Activated naive CD8-positive, alpha-beta T cell (primary cell): Measurements from ENCODE around the gene MRPL52.
"Not testable (repeated sequence)": the region's sequence is repeated elsewhere in the genome, so short reads cannot be mapped to it uniquely, and the experiment has no call there.

Source experiments
- H3K27ac Mint-ChIP-seq: one replicate; pipeline ENCODE4 v1.8.0; 2021; ENCODE audit warnings: mixed read lengths
- H3K27me3 Mint-ChIP-seq: one replicate; pipeline ENCODE4 v1.8.0; 2021; ENCODE audit warnings: mixed read lengths
- H3K36me3 Mint-ChIP-seq: one replicate; pipeline ENCODE4 v1.8.0; 2021; ENCODE audit warnings: mixed read lengths
- H3K4me1 Mint-ChIP-seq: one replicate; pipeline ENCODE4 v1.8.0; 2021; ENCODE audit warnings: low read depth, mixed read lengths
- H3K4me3 Mint-ChIP-seq: one replicate; pipeline ENCODE4 v1.8.0; 2021; ENCODE audit warnings: mild to moderate bottlenecking, mixed read lengths
- H3K9me3 Mint-ChIP-seq: one replicate; pipeline ENCODE4 v1.8.0; 2021; ENCODE audit warnings: low read depth, mixed read lengths

The MRPL52 gene

DNA sequence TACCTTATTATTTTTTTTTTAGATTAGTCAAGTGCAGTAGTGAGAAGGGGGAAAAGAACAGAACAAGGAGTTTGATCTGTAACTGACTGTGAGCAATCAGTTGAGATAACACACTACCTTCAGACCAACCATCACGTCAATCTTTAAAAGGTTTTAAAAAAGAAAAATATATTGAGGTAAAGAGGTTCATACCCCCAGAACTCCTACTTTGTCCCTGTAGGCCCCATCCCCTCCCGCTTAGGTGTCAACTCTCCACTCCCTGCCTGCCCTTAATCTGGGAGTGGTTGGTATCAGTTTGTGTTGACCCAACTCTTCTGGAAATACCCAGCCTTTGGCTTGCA is 22.9 kb downstream of the MRPL52 start:
- H3K27ac Mint-ChIP-seq = peak overlapping the region; percentile 61
- peaks cover 3% of the 10 kb centered on the region for H3K36me3 Mint-ChIP-seq
- H3K4me3 Mint-ChIP-seq = no peak overlapping the region

DNA sequence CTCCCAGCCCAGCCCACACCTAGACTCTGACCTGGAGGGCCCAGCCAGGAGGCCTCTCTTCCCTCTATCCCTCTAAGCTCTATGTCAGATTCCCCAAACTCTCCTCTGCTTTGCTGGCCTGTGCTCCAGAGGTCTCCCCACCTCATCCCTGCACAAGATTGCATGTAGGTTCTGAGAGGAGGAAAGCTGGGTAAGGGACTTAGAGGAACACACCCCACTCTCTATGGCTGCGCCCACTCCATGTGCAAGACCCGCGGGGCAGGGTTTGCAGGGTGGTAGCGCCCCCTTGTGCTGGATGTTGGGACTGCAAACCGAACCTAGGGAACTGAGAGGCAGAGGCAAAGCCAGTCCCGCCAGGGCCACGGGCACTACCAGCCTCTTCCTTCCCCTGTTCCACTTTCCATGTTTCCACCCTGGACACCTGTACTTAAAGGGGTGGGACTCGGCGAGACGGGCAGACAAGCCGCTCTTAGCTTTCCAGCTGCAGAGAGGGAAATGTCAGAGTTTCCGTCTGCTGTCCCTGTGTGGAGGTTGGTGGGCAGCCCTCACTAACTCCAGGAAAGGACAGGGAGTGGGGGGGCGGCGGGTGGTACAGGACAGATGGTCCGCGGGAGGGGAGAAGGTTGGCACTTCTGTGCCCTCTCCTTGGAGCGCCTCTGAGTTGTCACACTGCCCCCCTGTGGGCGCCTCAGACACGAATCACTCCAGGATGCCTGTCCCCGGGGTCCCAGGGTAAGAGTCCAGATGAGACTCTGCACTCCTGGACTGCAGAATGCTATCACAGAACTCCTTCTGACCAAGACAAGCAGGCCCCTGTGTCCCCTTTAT is 23.5 kb downstream of the MRPL52 start:
- Mint-ChIP-seq H3K27ac (peak overlapping the region; percentile 61), H3K9me3 (no peaks in the 10 kb centered on the region), H3K27me3 (peaks cover 4% of the 10 kb centered on the region), H3K36me3 (peaks cover 3% of the 10 kb centered on the region), H3K4me1 (peaks cover 17% of the 10 kb centered on the region), H3K4me3 (peak overlapping the region; percentile 82)

More for the DNA sequence above, 22.9 kb downstream of the MRPL52 start:
- H3K4me1 Mint-ChIP-seq = peaks cover 14% of the 10 kb centered on the region
- no peaks in the 10 kb centered on the region for H3K9me3 Mint-ChIP-seq
- H3K27me3 Mint-ChIP-seq = peaks cover 6% of the 10 kb centered on the region

DNA sequence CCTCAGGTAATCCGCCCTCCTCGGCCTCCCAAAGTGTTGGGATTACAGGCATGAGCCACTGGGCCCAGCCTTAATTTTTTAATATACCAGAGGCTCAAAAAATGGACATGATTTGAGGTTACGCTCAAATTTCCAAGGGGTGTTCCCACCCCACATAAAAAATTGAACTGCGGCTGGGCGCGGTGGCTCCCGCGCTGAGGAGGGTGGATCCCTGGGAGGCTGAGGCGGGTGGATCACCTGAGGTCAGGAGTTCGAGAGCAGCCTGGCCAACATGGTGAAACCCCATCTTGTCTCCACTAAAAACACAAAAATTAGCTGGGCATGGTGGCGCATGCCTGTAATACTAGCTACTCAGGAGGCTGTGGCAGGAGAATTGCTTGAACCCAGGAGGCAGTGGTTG is 24.6 kb downstream of the MRPL52 start:
- H3K27ac Mint-ChIP-seq, H3K9me3 Mint-ChIP-seq, H3K27me3 Mint-ChIP-seq, H3K36me3 Mint-ChIP-seq, H3K4me3 Mint-ChIP-seq: not testable (repeated sequence)
- H3K4me1 Mint-ChIP-seq = peaks cover 25% of the 10 kb centered on the region

DNA sequence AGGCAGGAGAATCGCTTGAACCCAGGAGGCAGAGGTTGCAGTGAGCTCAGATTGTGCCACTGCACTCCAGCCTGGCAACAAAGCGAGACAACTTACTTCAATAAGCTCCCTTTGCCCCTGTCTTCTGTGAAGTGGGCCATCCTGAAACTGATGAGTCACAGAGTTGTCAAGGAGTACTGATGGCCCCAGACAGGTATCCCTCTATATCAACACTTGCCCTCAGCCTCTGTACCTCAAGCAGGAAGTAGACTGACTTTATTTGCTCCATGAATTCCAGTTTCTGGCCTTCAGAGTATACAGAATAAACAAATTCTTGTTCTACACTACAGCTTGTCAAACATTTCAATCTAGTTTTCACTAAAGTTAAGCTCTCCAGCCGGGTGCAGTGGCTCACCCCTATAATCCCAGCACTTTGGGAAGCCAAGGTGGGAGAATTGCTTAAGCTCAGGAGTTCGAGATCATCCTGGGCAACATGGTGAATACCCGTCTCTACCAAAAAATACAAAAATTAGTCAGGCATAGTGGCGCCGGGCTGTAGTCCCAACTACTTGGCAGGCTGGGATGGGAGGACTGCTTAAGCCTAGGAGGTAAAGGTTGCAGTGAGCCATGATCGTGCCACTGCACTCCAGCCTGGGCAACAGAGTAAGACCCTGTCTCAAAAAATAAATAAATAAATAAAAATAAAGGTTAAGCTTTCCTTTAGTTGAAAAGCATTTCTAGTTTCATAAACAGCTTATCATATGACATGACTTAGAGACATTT is 25.5 kb downstream of the MRPL52 start:
- H3K36me3 Mint-ChIP-seq = peaks cover 3% of the 10 kb centered on the region
- H3K9me3 Mint-ChIP-seq = no peaks in the 10 kb centered on the region
- H3K27ac Mint-ChIP-seq = no peak overlapping the region
- H3K4me1 Mint-ChIP-seq = peaks cover 25% of the 10 kb centered on the region
- H3K4me3 Mint-ChIP-seq = peak overlapping the region; percentile 20
- H3K27me3 Mint-ChIP-seq = peaks cover 4% of the 10 kb centered on the region

DNA sequence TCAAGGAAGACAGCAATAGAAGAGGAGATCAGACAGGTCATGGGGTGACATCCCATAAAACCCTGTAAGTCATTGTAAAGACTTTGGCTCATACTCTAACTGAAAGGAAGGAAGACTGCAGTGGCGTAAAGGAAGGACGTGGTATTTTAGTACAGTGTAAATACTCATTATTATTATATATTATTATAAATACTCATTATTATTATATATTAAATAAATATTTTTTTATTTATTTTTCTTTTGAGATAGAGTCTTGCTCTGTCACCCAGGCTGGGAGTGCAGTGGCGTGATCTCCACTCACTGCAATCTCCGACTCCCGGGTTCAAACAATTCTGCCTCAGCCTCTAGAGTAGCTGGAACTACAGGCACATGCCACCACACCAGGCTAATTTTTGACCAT is 26.7 kb downstream of the MRPL52 start:
- Mint-ChIP-seq H3K4me1 (peaks cover 25% of the 10 kb centered on the region), H3K4me3 (no peak overlapping the region), H3K9me3 (no peaks in the 10 kb centered on the region), H3K27ac (no peak overlapping the region), H3K27me3 (peaks cover 6% of the 10 kb centered on the region), H3K36me3 (peaks cover 5% of the 10 kb centered on the region)

DNA sequence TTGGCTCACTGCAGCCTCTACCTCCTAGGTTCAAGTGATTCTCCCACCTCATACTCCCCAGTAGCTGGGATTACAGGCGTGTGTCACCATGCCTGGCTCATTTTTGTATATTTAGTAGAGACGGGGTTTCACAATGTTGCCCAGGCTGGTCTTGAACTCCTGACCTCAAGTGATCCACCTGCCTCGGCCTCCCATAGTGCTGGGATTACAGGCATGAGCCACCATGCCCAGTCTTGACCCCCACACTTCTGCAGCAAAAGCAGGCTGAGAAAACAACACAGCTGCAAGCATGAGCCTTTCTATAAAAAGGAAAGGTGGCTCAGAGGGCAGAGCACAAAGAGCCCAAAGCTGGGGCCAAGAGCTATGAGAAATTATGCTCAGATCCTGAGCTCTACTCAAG is 30.7 kb downstream of the MRPL52 start:
- H3K4me3 Mint-ChIP-seq, H3K9me3 Mint-ChIP-seq, H3K36me3 Mint-ChIP-seq, H3K27ac Mint-ChIP-seq: not testable (repeated sequence)
- Mint-ChIP-seq H3K4me1 (peaks cover 24% of the 10 kb centered on the region), H3K27me3 (peaks cover 12% of the 10 kb centered on the region)

DNA sequence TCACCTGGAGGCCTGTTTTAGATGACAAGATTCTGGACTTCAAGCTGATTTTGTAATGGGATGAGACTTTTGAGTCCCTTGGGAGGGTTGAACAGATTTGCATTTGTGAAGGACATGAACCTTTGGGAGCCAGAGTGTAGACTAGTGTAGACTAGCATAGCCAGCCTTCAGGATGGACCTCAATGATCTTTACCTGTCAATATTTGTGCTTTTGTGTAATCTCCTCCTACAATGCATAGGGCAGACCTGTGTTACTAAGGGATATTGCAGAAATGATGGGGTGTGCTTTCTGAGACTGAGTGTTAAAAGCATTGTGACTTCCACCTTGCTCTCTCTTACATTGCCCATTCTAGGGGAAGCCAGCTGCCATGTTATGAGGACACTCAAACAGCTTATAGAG is 32.0 kb downstream of the MRPL52 start:
- peaks cover 22% of the 10 kb centered on the region for H3K4me1 Mint-ChIP-seq
- H3K4me3 Mint-ChIP-seq = no peak overlapping the region
- peaks cover 8% of the 10 kb centered on the region for H3K27me3 Mint-ChIP-seq
- no peak overlapping the region for H3K27ac Mint-ChIP-seq
- H3K36me3 Mint-ChIP-seq = peaks cover 4% of the 10 kb centered on the region
- H3K9me3 Mint-ChIP-seq = no peaks in the 10 kb centered on the region

DNA sequence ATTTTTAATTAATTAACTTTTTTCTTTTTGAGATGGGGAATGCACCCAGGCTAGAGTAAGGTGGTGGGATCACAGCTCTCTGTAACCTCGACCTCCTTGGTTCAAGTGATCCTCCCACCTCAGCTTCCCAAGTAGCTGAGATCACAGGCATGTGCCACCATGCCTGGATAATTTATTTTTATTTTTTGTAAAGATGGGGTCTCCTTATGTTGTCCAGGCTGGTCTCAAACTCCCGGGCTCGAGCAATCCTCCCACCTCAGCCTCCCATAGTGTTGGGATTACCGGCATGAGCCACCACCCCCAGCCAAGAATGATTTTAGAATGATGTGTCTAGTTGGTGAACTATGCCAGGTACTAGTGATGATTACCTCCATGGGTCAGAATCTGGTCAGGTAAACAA is 35.3 kb downstream of the MRPL52 start:
- H3K36me3 Mint-ChIP-seq = peaks cover 4% of the 10 kb centered on the region
- peaks cover 8% of the 10 kb centered on the region for H3K27me3 Mint-ChIP-seq
- no peak overlapping the region for H3K4me3 Mint-ChIP-seq
- H3K4me1 Mint-ChIP-seq = peaks cover 8% of the 10 kb centered on the region
- H3K27ac Mint-ChIP-seq = no peak overlapping the region
- H3K9me3 Mint-ChIP-seq = no peaks in the 10 kb centered on the region

DNA sequence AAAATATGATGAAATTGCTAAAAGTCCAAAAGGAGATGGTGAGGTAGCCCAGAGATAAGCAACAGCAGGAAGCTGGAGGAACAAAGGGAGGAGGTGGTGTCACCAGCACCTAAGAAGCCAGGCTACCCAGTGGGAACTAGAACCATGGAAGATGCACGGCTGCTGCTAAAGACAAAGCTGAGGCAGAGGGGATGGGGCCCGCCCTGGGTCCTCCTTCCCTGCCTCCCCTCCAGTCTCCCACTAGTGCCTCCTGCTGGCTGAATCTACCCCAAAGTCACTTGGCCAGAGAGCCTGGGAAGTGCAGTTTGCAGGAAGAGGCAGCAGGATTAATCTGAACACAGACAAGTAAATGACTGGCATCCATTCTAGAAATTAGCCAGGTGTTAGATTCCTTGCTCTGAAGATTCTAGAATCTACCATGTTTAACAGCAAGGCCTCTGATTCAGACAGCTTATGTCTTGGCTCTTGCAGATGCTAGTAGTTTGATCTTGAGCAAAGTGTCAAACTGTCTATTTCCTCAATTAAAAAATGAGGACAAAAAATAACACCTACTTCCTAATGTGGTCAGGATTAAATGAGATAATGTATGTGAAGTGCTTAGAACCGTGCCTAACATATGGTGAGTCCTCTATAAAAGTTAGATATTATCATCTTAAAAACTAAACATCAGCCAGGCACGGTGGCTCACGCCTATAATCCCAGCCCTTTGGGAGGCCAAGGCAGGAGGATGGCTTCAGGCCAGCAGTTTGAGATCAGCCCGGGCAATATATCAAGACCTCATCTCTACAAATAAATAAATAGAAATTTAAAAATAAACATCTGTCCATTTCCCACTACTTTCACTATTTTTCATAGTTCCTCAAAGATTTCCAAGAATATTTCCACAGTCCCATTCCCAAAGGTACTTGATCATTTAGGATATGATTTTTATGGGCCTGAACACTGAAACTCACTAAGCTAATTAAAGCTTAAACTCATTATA is 36.0 kb downstream of the MRPL52 start:
- peaks cover 4% of the 10 kb centered on the region for H3K36me3 Mint-ChIP-seq
- H3K4me3 Mint-ChIP-seq = no peak overlapping the region
- H3K27me3 Mint-ChIP-seq = peaks cover 8% of the 10 kb centered on the region
- H3K9me3 Mint-ChIP-seq = no peaks in the 10 kb centered on the region
- no peak overlapping the region for H3K27ac Mint-ChIP-seq
- peaks cover 13% of the 10 kb centered on the region for H3K4me1 Mint-ChIP-seq

DNA sequence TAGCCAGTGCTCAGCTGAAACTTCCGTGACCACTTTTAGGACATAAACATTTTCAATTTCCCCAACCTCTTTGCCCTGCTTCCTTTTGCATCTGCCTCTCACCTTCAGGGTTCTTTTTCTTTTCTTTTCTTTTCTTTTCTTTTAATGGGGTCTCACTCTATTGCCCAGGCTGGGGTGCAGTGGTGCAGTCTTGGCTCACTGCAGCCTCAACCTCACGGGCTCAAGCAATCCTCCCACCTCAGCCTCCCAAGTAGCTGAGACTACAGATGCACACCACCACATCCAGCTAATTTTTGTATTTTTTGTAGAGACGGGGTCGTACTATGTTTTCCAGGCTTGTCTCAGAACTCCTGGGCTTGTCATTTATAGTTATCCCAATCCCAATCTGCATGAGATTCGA is 37.2 kb downstream of the MRPL52 start:
- Mint-ChIP-seq H3K36me3 (peaks cover 1% of the 10 kb centered on the region), H3K4me3 (no peak overlapping the region), H3K27ac (no peak overlapping the region), H3K27me3 (peaks cover 2% of the 10 kb centered on the region), H3K4me1 (peaks cover 17% of the 10 kb centered on the region), H3K9me3 (no peaks in the 10 kb centered on the region)

DNA sequence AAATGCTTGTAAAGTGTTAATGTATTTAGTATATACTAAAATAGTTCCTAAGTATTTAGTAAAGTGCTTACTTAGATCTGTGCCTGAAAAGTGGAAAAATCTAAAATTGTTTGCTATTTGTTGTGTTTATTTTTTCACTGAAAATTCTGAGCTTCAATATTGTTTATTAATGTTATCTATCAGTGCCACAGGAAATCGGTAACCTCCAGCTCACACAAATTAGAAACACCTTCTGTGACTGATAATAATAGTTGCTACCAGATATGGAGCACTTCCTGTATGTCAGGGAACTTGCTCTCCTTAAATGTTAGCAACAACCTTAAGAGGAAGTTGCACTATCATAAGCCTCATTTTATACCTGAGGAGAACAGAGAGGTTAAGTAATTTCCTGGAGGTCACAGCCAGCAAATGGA is 41.1 kb downstream of the MRPL52 start:
- H3K4me3 Mint-ChIP-seq = peak overlapping the region; percentile 97
- no peaks in the 10 kb centered on the region for H3K27me3 Mint-ChIP-seq
- no peaks in the 10 kb centered on the region for H3K36me3 Mint-ChIP-seq
- peak overlapping the region; percentile 98 for H3K27ac Mint-ChIP-seq
- H3K4me1 Mint-ChIP-seq = peaks cover 30% of the 10 kb centered on the region
- H3K9me3 Mint-ChIP-seq = no peaks in the 10 kb centered on the region

DNA sequence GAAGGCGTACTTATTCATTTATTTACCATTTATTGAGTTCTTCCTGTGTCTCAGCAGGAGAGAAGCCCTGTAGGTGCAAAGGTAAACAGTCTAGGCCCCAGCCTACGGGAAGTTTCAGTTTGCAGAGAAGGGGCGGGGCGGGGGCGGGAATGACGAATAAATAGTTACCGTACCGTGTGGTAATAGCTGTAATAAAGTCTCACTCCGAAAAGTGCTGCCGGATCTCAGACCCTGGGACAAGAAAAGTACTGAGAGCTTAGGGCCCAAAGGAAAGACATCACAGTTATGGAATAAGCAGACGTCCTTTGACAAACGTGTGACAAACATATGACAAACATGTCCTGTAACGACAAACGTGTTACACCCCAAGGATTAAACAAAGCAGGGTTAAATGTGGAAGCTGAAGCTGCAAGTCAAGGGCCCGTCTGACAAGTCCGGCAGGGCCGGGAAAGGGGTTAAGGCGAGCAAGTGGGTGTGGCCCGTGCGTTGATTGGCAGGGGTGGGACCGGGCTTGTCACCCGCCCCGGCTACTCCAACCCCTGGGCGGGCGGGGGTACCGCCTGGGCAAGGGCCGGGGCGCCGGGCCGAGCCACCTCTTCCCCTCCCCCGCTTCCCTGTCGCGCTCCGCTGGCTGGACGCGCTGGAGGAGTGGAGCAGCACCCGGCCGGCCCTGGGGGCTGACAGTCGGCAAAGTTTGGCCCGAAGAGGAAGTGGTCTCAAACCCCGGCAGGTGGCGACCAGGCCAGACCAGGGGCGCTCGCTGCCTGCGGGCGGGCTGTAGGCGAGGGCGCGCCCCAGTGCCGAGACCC is 41.7 kb downstream of the MRPL52 start, which contains the start of gene LRP10:
TSS of gene LRP10 (plus strand) at position 517 of the 809 bp plus-strand sequence. CDS start 564 bp downstream, outside the sequence.
- H3K4me3 Mint-ChIP-seq = peak within 1 kb of the TSS; percentile 97
- H3K27ac Mint-ChIP-seq = peak within 1 kb of the TSS; percentile 98
- H3K9me3 Mint-ChIP-seq = no peaks in the 10 kb centered on the region
- H3K27me3 Mint-ChIP-seq = no peaks in the 10 kb centered on the region
- no peaks in the 10 kb centered on the region for H3K36me3 Mint-ChIP-seq
- H3K4me1 Mint-ChIP-seq = peaks cover 33% of the 10 kb centered on the region

DNA sequence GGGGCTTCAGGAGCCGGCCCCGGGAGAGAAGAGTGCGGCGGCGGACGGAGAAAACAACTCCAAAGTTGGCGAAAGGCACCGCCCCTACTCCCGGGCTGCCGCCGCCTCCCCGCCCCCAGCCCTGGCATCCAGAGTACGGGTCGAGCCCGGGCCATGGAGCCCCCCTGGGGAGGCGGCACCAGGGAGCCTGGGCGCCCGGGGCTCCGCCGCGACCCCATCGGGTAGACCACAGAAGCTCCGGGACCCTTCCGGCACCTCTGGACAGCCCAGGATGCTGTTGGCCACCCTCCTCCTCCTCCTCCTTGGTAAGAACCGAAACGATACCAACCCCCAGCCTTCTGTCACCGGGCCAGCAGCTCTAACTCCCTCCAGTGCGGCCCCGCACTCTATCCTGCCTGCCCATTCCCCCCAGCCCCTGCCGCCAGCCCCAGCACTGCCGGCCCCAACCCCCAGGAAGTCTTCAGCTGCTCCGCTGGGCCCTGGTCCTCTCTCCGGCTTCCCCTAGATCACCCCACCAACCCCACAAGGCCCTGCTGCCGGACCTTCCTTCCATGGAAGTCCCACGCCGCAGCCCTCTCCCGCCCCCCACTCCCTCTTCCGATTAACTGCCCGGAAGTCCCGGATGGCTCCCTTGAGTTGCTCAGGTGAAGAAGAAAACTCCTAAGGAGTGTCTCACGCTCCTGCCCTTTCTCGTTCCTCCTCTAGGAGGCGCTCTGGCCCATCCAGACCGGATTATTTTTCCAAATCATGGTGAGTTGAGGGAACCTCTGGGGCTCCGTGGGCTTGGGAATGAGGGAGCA is 42.5 kb downstream of the MRPL52 start:
- H3K36me3 Mint-ChIP-seq = no peaks in the 10 kb centered on the region
- H3K4me1 Mint-ChIP-seq = peaks cover 31% of the 10 kb centered on the region
- peak overlapping the region; percentile 97 for H3K4me3 Mint-ChIP-seq
- H3K9me3 Mint-ChIP-seq = no peaks in the 10 kb centered on the region
- peak overlapping the region; percentile 87 for H3K27ac Mint-ChIP-seq
- H3K27me3 Mint-ChIP-seq = no peaks in the 10 kb centered on the region
